ENCODE results near the gene PPM1E.
"Not testable (repeated sequence)": the region's sequence is repeated elsewhere in the genome, so short reads cannot be mapped to it uniquely, and the experiment has no call there.

Gene PPM1E

DNA sequence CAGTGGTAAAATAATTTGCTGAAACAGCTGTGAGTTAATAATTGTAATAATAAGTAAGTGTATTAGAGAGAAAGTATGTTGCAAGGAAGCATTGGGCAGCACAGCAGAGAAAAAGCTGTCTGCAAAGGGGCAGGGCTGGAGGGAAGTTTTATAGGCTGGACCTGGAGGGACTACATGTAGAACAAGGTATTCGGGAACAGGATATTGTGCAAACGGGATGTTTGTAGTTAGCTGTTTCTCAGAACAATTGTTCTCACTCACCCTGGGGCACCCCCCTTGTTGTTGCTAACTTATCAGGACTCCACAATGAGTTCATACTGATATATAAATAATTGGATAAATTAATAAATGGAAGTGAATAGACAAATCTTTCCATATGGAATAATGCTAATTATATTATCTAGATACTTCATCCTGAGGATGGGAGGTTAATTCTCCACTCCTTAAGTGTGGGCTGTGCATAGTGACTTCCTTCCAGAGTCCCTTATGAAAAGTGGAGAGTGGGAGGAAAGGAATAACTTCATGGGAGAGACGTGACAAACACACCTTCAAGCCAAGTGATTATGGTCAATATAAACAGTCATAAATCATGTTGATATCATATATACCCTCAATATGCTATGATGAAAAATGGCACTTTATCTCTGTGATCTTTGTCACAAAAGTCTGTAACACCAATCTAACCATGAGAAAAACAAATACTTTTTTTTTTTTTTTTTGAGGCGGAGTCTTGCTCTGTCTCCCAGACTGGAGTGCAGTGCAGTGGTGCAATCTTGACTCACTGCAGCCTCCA lies 85.4 kb downstream of the PPM1E start:
- no peak for DNase-seq (ENCODE audit: insufficient read length, low spot score)
- TF ChIP-seq, protein P1, sequence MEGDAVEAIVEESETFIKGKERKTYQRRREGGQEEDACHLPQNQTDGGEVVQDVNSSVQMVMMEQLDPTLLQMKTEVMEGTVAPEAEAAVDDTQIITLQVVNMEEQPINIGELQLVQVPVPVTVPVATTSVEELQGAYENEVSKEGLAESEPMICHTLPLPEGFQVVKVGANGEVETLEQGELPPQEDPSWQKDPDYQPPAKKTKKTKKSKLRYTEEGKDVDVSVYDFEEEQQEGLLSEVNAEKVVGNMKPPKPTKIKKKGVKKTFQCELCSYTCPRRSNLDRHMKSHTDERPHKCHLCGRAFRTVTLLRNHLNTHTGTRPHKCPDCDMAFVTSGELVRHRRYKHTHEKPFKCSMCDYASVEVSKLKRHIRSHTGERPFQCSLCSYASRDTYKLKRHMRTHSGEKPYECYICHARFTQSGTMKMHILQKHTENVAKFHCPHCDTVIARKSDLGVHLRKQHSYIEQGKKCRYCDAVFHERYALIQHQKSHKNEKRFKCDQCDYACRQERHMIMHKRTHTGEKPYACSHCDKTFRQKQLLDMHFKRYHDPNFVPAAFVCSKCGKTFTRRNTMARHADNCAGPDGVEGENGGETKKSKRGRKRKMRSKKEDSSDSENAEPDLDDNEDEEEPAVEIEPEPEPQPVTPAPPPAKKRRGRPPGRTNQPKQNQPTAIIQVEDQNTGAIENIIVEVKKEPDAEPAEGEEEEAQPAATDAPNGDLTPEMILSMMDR (IDR thresholded peaks at IDR 0.05; ENCODE audit: insufficient read depth, missing control alignments) = no peak
- FAIRE-seq = no peak

DNA sequence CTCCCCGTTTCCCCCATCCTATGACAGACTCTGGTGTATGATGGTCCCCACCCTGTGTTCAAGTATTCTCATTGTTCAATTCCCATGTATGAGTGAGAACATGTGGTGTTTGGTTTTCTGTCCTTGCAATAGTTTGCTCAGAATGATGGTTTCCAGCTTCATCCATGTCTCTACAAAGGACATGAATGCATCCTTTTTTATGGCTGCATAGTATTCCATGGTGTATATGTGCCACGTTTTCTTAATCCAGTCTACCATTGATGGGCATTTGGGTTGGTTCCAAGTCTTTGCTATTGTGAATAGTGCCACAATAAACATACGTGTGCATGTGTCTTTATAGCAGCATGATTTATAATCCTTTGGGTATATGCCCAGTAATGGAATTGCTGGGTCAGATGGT lies 90.8 kb downstream of the PPM1E start:
- not testable (repeated sequence) for FAIRE-seq; DNase-seq (ENCODE audit: insufficient read length, low spot score)

DNA sequence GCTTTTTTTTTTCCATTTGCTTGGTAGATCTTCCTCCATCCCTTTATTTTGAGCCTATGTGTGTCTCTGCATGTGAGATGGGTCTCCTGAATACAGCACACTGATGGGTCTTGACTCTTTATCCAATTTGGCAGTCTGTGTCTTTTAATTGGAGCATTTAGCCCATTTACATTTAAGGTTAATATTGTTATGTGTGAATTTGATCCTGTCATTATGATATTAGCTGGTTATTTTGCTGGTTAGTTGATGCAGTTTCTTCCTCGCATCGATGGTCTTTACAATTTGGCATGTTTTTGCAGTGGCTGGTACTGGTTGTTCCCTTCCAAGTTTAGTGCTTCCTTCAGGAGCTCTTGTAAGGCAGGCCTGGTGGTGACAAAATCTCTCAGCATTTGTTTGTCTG lies 94.5 kb downstream of the PPM1E start:
- DNase-seq (ENCODE audit: insufficient read length, low spot score); FAIRE-seq: not testable (repeated sequence)

DNA sequence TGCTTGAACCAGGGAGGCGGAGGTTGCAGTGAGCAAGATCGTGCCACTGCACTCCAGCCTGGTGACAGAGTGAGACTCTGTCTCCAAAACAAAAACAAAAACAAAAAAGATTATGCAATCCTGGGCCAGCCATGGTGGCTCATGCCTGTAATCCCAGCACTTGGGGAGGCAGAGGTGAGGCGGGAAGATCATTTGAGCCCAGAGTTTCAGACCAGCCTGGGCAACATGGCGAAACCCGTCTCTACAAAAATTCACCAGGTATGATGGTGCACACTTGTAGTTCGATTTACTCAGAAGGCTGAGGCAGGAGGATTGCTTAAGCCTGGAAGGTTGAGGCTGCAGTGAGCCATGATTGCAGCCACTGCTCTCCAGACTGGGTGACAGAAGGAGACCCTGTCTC lies 109.6 kb downstream of the PPM1E start:
- TF ChIP-seq, protein P1 (IDR thresholded peaks at IDR 0.05; ENCODE audit: insufficient read depth, missing control alignments) = no peak
- FAIRE-seq (no peak), DNase-seq (ENCODE audit: insufficient read length, low spot score) (no peak)

DNA sequence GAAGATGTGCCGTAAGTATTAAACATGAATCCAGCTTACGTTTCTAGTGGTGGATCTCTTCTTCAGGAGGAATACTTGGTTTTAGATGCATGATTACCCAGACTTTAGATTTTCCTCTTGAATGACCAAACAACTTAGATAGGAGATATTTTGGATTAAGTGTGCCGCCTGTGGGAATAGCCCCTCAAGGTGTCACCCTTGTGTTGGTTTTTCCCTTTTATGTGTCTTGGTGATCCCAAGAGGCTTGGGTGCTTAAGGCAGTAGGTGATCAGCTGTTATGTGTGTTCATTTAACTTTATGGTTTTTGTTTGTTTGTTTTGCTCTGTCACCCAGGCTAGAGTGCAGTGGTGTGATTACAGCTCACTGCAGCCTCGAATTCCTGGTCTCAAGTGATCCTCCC lies 115.1 kb downstream of the PPM1E start:
- FAIRE-seq (no peak), DNase-seq (ENCODE audit: insufficient read length, low spot score) (no peak)
- TF ChIP-seq, protein P1 (IDR thresholded peaks at IDR 0.05; ENCODE audit: insufficient read depth, missing control alignments) = no peak

DNA sequence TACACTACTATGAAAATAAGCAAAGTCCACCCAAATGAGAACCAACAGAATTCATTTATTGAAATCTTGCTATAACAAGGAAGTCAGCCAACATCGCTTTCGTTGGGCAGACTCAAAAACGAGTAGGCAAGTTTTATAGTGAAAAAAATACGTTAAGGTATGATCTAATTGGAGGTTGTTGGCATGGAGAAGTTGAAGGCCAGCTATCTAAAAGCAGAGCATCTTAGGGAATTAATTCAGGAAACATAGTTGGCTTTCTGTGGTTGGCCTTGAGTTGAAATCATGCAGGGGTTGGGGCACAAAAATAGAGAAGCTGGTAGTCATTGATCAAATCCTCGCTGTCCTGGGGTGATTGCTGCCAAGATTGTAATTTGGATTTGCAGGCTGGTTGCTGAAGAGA lies 118.3 kb downstream of the PPM1E start:
- no peak for FAIRE-seq
- TF ChIP-seq, protein P1 (IDR thresholded peaks at IDR 0.05; ENCODE audit: insufficient read depth, missing control alignments) = no peak

DNA sequence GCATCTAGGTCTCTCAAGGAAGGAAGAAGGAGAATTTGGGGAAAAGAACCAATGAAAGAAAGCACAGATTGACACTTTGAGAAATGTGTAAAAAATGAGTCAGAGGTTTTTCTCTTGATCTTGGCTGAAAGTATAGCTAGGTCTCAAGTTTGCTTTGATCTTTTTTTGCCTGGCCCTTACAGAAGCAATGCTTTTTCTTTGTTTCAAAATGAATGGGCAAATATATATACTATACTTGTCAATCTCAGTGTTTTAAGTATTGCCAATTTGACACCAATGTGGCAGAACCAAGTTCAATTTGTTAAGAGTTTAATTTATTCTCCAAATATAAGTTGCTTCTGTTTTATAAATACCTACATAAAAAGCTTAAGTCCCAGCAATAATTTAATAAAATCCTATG lies 119.6 kb downstream of the PPM1E start:
- TF ChIP-seq, protein P1 (IDR thresholded peaks at IDR 0.05; ENCODE audit: insufficient read depth, missing control alignments) = no peak
- DNase-seq (ENCODE audit: insufficient read length, low spot score) (no peak), FAIRE-seq (no peak)

More for the DNA sequence above, 118.3 kb downstream of the PPM1E start:
- DNase-seq (ENCODE audit: insufficient read length, low spot score) = no peak

DNA sequence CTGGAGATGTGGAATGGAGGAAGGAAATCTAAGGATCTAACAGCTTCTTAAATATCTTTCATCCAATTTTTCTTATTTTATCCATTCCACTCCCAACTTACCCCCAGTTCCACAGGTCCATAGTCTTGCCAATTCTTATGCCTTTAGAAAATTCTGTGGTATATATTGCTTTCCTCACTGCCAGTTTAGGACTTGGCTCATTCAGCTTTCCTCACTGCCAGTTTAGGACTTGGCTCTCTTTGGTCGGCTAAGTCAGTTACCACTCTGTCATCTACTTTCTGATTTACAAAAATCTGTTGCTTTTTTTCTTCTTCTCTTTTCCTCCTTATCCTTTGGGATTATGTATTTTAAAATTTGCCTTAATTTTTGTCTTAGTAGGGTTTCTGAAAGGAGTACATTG lies 128.5 kb downstream of the PPM1E start:
- DNase-seq (ENCODE audit: insufficient read length, low spot score) (no peak), FAIRE-seq (no peak)
- TF ChIP-seq, protein P1 (IDR thresholded peaks at IDR 0.05; ENCODE audit: insufficient read depth, missing control alignments) = no peak

Measured in D721Med (cell line).